Stimulated activated naive B cell treated with anti-CD40 and anti-IgM and Interleukin-4, amounts not matched to agents 10 μg/mL and 1 μg/mL and 100 μg/mL, for 72 hours (primary cell): ENCODE data around the gene ADAMTS18.

Source experiments
- ATAC-seq, 2 donors: fragments of 150-1000 bp; cut with Tn5 transposase; replicated peaks; 2 replicates each; pipeline ENCODE4 v1.10.0; 2021; ENCODE audit warnings: moderate library complexity in 1 of 2
- DNase-seq: peaks from one replicate; pipeline ENCODE4 v3.0.0; 2021
- H3K27ac Mint-ChIP-seq: one replicate; pipeline ENCODE4 v1.8.0; 2022; ENCODE audit warnings: mild to moderate bottlenecking, mixed read lengths
- H3K27me3 Mint-ChIP-seq, 2 donors: one replicate each; pipeline ENCODE4 v1.8.0; 2022; ENCODE audit warnings: mixed read lengths in 2 of 2
- H3K36me3 Mint-ChIP-seq, 2 donors: one replicate each; pipeline ENCODE4 v1.8.0; 2022; ENCODE audit warnings: mixed read lengths in 2 of 2, mild to moderate bottlenecking in 1 of 2
- H3K4me1 Mint-ChIP-seq, 2 donors: one replicate each; pipeline ENCODE4 v1.8.0; 2022; ENCODE audit warnings: mixed read lengths in 2 of 2, mild to moderate bottlenecking in 1 of 2
- H3K4me3 Mint-ChIP-seq, 2 donors: one replicate each; pipeline ENCODE4 v1.8.0; 2022; ENCODE audit warnings: mild to moderate bottlenecking in 2 of 2, mixed read lengths in 2 of 2, moderate library complexity in 1 of 2
- H3K9me3 Mint-ChIP-seq, 2 donors: one replicate each; pipeline ENCODE4 v1.8.0; 2022; ENCODE audit warnings: mixed read lengths in 2 of 2, mild to moderate bottlenecking in 1 of 2

Gene ADAMTS18

DNA sequence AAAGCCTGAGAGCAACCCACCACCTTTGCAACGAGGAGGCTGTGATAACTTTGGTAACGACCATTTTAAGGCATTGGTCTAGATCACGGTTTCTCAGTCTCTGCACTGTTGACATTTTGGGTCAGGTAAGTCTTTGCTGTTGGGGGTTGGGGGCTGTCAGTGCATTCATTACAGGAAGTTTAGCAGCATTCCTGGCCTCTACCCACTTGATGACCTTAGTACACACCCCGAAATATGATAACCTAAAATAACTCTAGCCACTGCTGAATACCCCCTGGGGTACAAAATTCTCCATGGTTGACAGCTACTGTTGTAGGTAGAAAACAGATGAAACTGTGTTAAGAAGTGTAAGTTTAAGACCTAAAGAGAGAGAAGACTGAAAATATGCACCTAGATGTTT lies 36.3 kb downstream of the ADAMTS18 start:
- Mint-ChIP-seq H3K4me3 (no peak overlapping the region), H3K27me3 (peaks cover 20 to 55% of the 10 kb centered on the region in 2 donors), H3K36me3 (no peaks in the 10 kb centered on the region), H3K27ac (no peak overlapping the region), H3K4me1 (no peaks in the 10 kb centered on the region), H3K9me3 (no peaks in the 10 kb centered on the region)
- no peak for DNase-seq
- no peak for ATAC-seq

DNA sequence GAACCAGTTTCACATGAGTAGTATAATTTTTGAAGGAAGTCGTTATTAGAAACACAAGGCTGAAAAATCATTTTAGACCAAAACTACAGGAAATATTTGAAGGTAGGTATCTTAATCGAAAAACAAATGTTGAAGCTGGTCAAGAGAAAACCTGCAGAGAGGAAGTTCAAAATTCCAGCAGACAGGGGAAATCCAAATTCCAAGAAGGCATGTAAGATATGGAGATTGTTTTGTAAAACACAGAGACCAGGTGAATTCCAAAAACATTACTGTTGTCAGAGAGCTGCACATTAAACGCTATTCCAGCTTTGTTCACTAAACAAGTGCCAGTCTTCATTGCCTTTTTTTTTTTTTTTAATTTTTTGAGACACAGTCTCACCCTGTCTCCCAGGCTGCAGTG lies 38.4 kb downstream of the ADAMTS18 start:
- H3K4me3 Mint-ChIP-seq, result no peak overlapping the region
- no peak for DNase-seq
- H3K27ac Mint-ChIP-seq, result no peak overlapping the region
- ATAC-seq, result no peak
- H3K27me3 Mint-ChIP-seq, result peaks cover 21 to 53% of the 10 kb centered on the region in 2 donors
- no peaks in the 10 kb centered on the region for H3K36me3 Mint-ChIP-seq
- H3K9me3 Mint-ChIP-seq, result no peaks in the 10 kb centered on the region
- H3K4me1 Mint-ChIP-seq, result no peaks in the 10 kb centered on the region

DNA sequence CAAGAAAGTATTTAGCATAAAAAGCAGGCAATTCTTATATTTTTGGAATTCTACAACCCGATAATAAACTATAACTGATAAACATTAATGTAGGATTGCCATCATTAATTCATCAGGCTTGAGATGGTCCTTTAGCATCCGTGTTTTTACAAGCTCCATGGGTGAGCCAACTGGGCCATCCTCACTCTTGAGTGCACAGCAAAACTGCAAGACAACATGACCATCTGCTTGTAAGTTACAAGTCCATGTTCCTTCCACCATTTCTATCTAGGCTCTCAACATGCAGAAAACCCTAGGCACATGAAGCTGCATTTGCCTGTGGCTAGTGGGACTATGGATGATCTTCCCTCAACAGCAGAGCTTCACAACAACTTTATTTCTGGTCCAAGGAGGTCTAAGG lies 40.1 kb downstream of the ADAMTS18 start:
- Mint-ChIP-seq H3K27ac (no peak overlapping the region), H3K4me1 (no peaks in the 10 kb centered on the region), H3K36me3 (no peaks in the 10 kb centered on the region), H3K9me3 (no peaks in the 10 kb centered on the region), H3K27me3 (peaks cover 12 to 48% of the 10 kb centered on the region in 2 donors), H3K4me3 (no peak overlapping the region)
- no peak for DNase-seq
- ATAC-seq, result no peak

DNA sequence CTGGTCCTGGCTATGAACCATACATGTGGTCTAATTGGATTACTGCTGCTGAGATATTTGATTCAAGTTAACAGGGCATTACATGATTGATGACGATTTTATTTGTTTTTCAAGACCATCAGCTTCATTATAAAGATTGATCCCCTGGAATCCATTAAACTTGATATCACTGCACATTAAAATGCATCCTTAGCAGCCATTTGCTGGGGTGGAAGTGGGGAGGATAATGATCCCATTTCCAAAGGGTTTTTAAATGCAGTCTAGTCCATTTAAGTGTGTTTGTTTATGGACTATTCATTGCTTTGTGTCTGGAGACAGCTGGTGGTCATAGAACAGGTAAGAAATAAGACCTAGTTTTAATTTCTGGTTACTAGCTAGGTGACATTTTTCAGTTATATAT lies 40.9 kb downstream of the ADAMTS18 start:
- Mint-ChIP-seq H3K4me1 (no peaks in the 10 kb centered on the region), H3K36me3 (no peaks in the 10 kb centered on the region), H3K4me3 (no peak overlapping the region), H3K27ac (no peak overlapping the region), H3K9me3 (no peaks in the 10 kb centered on the region), H3K27me3 (peaks cover 14 to 50% of the 10 kb centered on the region in 2 donors)
- DNase-seq, result no peak
- ATAC-seq, result no peak

DNA sequence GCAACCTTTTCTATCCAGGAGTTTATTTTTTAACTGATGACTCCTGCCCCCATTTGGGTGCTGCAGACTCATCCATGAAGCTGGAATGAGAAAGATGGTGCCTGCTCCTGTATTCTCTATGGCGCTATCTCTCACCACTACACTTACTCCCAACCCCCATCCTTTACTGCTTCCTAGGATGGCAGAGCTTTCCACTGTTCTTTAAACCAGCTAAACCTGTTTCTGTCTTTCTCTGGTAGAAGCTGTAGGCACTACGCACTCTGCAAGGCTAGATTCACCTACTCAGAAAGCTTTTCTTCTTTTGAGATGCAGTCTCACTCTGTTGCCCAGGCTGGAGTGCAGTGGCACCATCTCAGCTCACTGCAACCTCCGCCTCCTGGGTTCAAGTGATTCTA lies 47.0 kb downstream of the ADAMTS18 start:
- no peaks in the 10 kb centered on the region for H3K4me1 Mint-ChIP-seq
- ATAC-seq (no peak), DNase-seq (no peak)
- no peak overlapping the region for H3K4me3 Mint-ChIP-seq
- H3K27me3 Mint-ChIP-seq, result peaks cover 18 to 40% of the 10 kb centered on the region in 2 donors
- no peaks in the 10 kb centered on the region for H3K9me3 Mint-ChIP-seq
- no peaks in the 10 kb centered on the region for H3K36me3 Mint-ChIP-seq
- no peak overlapping the region for H3K27ac Mint-ChIP-seq

DNA sequence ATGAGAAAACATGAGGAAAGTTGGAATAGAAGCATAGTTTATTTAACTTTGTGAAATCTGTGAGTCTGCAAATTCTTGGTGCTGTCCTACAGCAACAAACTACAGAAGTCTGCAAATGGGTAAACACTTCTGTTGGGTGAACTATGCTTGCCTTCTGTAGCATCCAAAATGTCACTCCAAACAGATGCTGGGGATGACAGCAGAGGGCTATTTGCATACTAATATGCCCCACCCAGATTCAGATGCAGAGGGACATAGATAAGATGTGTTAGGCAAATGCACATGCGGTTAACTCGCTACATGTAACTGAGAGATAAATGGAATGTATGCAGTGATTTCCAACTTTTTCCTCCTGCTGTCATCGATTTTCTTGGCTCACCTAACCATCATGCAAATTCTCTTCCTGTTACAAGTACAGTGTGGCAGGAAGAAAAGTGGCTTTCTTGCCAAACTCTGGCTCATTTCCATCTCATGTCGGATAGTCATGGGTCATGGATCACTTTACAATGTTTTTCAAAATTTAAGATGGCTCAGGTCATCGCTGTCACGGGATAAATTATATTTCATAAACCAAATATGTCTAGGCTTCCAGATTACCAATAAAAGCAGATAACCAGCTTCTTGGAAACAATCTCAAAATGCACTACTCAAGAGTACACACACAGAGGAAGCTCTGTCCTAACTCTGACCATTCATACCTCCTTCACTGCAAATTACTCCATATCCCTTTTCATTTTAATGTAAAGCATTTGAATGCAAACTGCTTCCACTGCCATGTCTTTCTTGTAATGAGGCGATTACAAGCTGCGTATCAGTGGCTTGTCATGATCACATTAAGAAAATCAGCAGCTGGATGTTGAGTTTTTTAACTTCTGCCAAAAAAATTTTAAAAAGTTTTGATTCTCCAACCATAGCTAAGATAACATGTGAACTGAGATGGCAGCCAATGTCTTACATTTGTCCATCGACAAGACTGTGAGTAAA lies 47.7 kb downstream of the ADAMTS18 start:
- Mint-ChIP-seq H3K27ac (no peak overlapping the region), H3K4me3 (no peak overlapping the region), H3K27me3 (peaks cover 12 to 35% of the 10 kb centered on the region in 2 donors), H3K36me3 (no peaks in the 10 kb centered on the region), H3K4me1 (no peaks in the 10 kb centered on the region), H3K9me3 (no peaks in the 10 kb centered on the region)
- no peak for ATAC-seq
- DNase-seq, result no peak

DNA sequence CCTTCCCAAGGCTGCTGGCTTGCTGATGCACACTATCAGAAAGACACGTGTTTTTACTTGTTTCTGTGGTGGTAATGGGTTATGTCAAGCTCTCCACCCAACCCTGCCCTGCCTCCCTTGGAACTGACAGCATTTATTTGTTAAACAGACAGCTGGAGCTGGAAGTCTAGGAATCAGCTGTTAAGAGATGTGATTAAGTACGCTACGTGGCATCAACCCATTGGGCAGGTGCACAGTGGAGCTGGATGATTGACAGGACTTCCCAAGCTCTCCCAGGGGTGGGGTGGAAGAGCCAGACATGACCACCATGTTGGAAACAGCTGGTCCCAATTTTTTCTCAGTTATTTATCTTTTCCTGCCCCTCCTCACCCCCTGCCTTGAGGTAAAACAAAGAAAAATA lies 49.4 kb downstream of the ADAMTS18 start:
- Mint-ChIP-seq H3K9me3 (no peaks in the 10 kb centered on the region), H3K4me3 (no peak overlapping the region), H3K36me3 (no peaks in the 10 kb centered on the region), H3K27me3 (peaks cover 12 to 34% of the 10 kb centered on the region in 2 donors), H3K27ac (no peak overlapping the region), H3K4me1 (no peaks in the 10 kb centered on the region)
- ATAC-seq (no peak), DNase-seq (no peak)

DNA sequence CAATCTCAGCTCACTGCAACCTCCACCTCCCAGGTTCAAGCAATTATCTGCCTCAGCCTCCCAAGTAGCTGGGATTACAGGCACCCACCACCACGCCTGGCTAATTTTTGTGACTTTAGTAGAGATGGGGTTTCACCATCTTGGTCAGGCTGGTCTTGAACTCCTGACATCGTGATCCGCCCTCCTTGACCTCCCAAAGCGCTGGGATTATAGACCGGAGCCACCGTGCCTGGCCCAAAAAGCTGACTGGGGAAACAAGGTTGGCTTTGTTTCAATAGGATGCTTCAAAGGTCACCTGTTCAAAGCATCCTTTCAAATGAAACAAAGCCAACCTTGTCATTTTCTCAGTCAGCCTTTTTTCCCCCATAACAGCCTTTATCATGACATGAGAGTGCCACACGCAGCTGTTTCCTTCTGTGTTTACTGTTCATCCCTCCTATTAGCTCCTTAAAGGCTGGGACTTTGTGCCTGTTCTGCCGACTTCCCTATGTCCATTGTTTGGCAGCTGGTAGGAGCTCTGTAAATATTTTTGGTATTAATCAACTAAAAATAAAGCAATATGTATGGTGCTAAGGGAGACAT lies 51.1 kb downstream of the ADAMTS18 start:
- Mint-ChIP-seq H3K9me3 (no peaks in the 10 kb centered on the region), H3K4me1 (no peaks in the 10 kb centered on the region), H3K36me3 (no peaks in the 10 kb centered on the region), H3K27ac (no peak overlapping the region), H3K27me3 (peaks cover 8 to 28% of the 10 kb centered on the region in 2 donors), H3K4me3 (no peak overlapping the region)
- DNase-seq (no peak), ATAC-seq (no peak)

DNA sequence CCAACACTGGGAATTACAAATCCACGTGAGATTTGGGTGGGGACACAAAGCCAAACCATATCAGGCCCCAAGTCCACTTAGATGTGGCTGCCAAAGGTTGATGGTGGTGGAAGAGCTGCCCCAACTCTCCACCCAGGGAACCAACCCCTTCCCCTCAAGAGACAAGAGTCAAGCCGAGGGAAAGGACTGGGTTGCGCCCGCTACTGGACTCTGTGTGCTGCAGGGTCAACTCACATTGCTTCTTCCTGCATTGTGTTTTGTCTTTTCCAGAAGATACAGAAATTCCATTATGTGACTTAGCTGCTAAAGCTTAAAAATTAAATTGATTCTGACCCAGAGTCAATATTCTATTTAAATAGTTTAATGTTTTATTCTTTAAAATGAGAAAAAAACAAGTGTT lies 58.5 kb downstream of the ADAMTS18 start:
- H3K27ac Mint-ChIP-seq, result no peak overlapping the region
- no peak overlapping the region for H3K4me3 Mint-ChIP-seq
- H3K4me1 Mint-ChIP-seq, result no peaks in the 10 kb centered on the region
- ATAC-seq, result no peak
- DNase-seq, result no peak
- peaks cover 7 to 12% of the 10 kb centered on the region in 2 donors for H3K27me3 Mint-ChIP-seq
- H3K36me3 Mint-ChIP-seq, result peaks cover 0 to 2% of the 10 kb centered on the region in 2 donors
- H3K9me3 Mint-ChIP-seq, result peaks cover 0 to 2% of the 10 kb centered on the region in 2 donors

DNA sequence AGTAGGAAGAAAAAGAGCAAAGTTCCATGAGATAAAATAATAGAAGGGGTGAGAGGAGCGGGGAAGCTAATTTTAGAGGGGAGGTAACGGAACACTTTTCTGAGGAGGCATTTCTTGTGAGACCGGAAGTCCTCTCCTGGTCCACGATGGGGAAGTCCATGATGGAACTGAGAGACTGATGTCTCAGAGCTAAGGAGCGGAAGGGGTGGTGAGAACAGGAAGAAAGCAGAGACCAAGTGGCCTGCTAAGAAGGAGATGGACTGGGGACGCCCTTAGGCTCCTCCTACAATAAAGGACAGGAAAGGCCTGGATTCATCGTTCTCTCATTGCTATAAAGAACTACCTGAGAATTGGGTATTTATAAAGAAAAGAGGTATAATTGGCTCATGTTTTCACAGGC lies 59.4 kb downstream of the ADAMTS18 start:
- no peak overlapping the region for H3K4me3 Mint-ChIP-seq
- no peak for DNase-seq
- H3K4me1 Mint-ChIP-seq, result no peaks in the 10 kb centered on the region
- no peak overlapping the region for H3K27ac Mint-ChIP-seq
- peaks cover 0 to 6% of the 10 kb centered on the region in 2 donors for H3K9me3 Mint-ChIP-seq
- peaks cover 13 to 18% of the 10 kb centered on the region in 2 donors for H3K27me3 Mint-ChIP-seq
- no peak for ATAC-seq
- peaks cover 0 to 2% of the 10 kb centered on the region in 2 donors for H3K36me3 Mint-ChIP-seq

DNA sequence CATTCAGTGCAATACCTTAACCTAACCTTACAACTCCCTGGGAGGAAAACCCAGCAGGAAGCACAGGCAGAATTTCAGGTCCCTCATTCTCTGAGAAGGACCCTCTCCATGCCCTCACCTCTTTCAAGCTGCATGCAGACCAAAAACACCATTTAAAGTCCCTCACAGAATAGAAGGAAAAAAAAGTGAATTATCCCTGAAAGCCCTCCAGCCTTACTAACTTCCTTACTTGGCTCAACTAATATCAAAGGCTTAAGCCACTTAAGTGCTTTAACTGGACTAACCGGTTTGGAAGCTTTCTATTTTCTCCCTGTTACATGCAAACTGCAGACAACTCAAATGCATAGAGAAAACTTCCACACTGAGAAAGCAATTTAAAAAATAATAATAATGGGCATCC lies 60.5 kb downstream of the ADAMTS18 start:
- H3K9me3 Mint-ChIP-seq, result peaks cover 0 to 6% of the 10 kb centered on the region in 2 donors
- peaks cover 10 to 18% of the 10 kb centered on the region in 2 donors for H3K27me3 Mint-ChIP-seq
- H3K36me3 Mint-ChIP-seq, result peaks cover 0 to 2% of the 10 kb centered on the region in 2 donors
- no peaks in the 10 kb centered on the region for H3K4me1 Mint-ChIP-seq
- H3K4me3 Mint-ChIP-seq, result no peak overlapping the region
- H3K27ac Mint-ChIP-seq, result no peak overlapping the region
- ATAC-seq (no peak), DNase-seq (no peak)

DNA sequence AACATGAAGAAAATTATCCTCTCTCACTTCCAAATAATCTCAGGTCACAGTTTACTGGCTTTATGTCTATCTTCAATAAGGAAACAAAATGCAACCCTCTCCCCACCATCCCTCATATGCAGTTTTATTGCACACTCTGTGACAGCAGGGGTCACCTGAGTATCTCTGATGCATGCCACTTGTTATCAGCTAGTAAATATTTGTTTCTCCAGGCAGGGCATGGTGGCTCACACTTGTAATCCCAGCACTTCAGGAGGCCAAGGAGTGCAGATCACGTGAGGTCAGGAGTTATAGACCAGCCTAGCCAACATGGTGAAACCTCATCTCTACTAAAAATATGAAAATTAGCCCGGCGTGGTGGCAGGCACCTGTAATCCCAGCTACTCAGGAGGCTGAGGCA lies 61.1 kb downstream of the ADAMTS18 start:
- Mint-ChIP-seq H3K9me3 (peaks cover 0 to 6% of the 10 kb centered on the region in 2 donors), H3K36me3 (peaks cover 0 to 2% of the 10 kb centered on the region in 2 donors), H3K27ac (no peak overlapping the region), H3K4me3 (no peak overlapping the region), H3K4me1 (no peaks in the 10 kb centered on the region), H3K27me3 (peaks cover 10 to 18% of the 10 kb centered on the region in 2 donors)
- ATAC-seq (no peak), DNase-seq (no peak)

DNA sequence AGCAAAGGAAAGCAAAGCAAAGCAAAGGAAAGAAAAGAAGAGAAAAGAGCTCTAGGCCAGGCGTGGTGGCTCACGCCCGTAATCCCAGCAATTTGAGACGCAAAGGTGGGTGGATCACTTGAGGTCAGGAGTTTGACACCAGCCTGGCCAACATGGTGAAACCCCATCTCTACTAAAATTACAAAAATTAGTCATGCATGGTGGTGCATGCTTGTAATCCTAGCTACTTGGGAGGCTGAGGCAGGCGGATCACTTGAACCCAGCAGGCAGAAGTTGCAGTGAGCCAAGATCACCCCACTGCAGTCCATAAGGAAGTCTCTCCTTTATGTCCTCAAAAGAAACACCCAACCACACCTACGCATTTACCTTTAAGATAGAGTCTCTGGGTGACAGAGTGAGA lies 70.1 kb downstream of the ADAMTS18 start:
- Mint-ChIP-seq H3K27ac (no peak overlapping the region), H3K9me3 (peaks cover 0 to 2% of the 10 kb centered on the region in 2 donors), H3K27me3 (peaks cover 6 to 18% of the 10 kb centered on the region in 2 donors), H3K4me3 (no peak overlapping the region), H3K36me3 (no peaks in the 10 kb centered on the region), H3K4me1 (no peaks in the 10 kb centered on the region)
- DNase-seq (no peak), ATAC-seq (no peak)

DNA sequence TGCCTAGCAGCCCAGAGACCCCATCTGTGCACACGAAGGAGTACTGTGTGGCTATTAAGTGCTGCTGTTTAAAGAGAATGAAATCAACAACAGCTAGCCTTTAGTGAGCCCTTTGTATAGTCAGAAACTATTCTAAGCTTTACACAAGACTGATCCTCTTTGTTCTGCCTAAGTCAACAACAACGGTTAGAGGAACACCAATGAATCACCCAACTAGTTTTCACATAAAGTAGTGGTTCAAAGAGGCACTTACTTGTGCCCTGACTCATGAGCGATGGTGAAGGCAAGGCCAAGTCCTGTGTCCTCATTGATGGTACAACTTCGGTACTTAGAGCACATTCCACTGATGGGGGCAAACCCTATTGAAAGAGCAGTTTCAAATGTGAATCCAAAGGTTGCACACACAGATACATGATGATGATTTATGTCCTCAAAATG lies 75.8 kb downstream of the ADAMTS18 start:
- H3K27ac Mint-ChIP-seq, result no peak overlapping the region
- H3K4me3 Mint-ChIP-seq, result no peak overlapping the region
- no peaks in the 10 kb centered on the region for H3K4me1 Mint-ChIP-seq
- H3K27me3 Mint-ChIP-seq, result peaks cover under 1 to 14% of the 10 kb centered on the region in 2 donors
- ATAC-seq (no peak), DNase-seq (no peak)
- no peaks in the 10 kb centered on the region for H3K36me3 Mint-ChIP-seq
- no peaks in the 10 kb centered on the region for H3K9me3 Mint-ChIP-seq
